GM12874 (cell line): ENCODE data around the gene CADM4.

Source experiments
- CTCF ChIP-seq: IDR thresholded peaks from 2 replicates; pipeline ENCODE4 v1.5.1; 2011; ENCODE audit warnings: low read depth, mild to moderate bottlenecking, control low read depth, low read length, moderate library complexity; ENCODE audit not compliant: insufficient read depth

The CADM4 gene, protein sequence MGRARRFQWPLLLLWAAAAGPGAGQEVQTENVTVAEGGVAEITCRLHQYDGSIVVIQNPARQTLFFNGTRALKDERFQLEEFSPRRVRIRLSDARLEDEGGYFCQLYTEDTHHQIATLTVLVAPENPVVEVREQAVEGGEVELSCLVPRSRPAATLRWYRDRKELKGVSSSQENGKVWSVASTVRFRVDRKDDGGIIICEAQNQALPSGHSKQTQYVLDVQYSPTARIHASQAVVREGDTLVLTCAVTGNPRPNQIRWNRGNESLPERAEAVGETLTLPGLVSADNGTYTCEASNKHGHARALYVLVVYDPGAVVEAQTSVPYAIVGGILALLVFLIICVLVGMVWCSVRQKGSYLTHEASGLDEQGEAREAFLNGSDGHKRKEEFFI

GRCh38 chr19:43639519-43640423 lies at the start of gene CADM4:
CADM4 (minus strand) TSS chr19:43639850; CDS start chr19:43639790, 60 bp downstream.
- TF ChIP-seq CTCF: no peak

- TF ChIP-seq CTCF: no peak
Observed at GRCh38 chr19:43688059-43688701, 48.5 kb upstream of the CADM4 start.

GRCh38 chr19:43687660-43687997 lies 48.0 kb upstream of the CADM4 start:
- TF ChIP-seq CTCF: no peak

DNA sequence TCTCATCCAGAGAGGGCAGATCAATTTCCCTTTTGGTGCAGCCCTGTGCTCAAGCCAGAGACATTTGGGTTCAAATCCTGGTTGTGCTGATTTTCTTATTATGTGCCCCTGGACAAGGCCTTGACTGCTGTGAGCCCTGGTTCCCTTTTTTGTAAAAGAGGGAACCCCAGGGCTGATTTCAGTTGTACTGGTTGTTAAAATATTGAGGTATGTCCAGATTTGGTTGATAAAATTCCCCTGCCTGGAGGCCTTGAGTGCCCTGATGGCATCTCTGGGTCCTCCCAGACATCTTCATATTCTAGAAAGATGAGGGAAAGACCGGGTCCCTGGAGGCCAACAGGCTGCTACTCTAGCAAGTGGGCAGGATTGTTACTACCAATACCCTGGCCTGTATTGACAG lies 44.7 kb upstream of the CADM4 start:
- no peak for TF ChIP-seq CTCF

GRCh38 chr19:43683905-43684304 lies 44.3 kb upstream of the CADM4 start:
- no peak for TF ChIP-seq CTCF

DNA sequence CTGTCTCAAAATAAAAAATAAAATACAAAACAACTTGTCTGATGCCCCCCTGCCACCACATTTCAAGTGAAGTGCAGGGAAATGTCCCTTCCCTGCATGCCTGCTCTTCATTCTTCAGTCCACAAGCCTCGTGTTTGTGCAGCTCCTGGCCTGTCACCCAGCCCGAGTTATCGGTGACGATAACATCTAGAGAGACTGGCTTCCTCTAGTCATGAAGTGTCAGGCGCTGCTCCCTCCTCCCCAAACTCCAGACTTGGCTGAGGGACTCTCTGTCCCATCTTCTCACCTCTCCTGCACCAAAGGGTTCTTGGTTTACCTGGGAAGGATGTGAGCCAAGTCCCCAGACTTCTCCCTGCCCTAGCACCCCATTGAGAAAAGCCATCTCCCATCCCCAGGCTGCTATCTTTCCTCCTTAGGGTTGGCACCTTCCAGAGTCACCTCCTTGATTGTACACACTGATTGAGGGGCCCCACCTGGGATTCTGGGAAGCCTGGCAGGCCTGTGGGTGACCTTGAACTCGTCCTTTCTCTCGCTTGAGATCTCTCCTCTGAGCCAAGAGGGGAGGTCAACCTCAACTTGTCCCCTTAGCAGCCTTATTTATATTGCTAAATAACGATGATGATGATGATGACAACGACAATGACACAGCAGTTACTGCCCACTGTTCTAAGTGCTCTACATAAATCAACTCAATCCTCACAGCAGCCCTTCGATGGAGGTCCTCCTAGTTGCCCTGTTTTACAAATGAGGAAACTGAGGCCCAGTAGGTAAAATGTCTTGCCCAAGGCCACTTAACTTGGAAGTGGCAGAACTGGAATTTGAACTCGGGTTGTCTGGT lies 43.4 kb upstream of the CADM4 start:
- no peak for TF ChIP-seq CTCF

GRCh38 chr19:43681821-43682220 lies 42.2 kb upstream of the CADM4 start:
- TF ChIP-seq CTCF: no peak
